ENCODE data around the gene CWF19L2. TPM values are rescaled to one million over a fixed set of nuclear protein-coding genes. Genes with fewer than 3 reads are reported as not detected.

CWF19L2 gene
- total and polyA plus RNA-seq, 7 donors: 3.0 to 10.3 (median 8.1) TPM

DNA sequence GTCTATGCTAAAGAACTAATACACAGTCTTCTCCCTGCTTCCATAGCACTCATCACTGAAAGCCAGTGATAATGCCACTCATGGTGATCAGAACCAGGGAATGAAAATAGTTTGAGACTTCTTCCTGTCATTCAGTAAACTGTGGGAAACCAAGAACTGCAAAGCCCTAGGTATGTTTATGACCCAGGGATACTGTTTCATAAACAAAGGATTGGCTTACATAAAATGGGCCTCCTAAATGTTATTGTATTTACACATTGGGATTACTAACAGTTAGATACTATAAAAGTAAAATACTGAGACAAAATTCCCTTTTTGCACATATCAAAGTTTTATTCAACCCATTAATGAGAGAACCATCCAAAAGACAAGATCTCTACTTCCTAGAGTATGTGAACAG, 21.3 kb upstream of the CWF19L2 start:
- H3K9me3 ChIP-seq: no peaks in the 10 kb centered on the region
- H3K27ac ChIP-seq: no peak overlapping the region
- intact Hi-C loops (cut with DNase I): no loop called here
- H3K36me3 ChIP-seq (ENCODE audit: insufficient read depth in 1 of 2, low read depth in 1 of 2): no peaks in the 10 kb centered on the region
- H3K4me3 ChIP-seq: no peak overlapping the region
- H3K4me1 ChIP-seq: no peaks in the 10 kb centered on the region
- TF ChIP-seq, protein P1, sequence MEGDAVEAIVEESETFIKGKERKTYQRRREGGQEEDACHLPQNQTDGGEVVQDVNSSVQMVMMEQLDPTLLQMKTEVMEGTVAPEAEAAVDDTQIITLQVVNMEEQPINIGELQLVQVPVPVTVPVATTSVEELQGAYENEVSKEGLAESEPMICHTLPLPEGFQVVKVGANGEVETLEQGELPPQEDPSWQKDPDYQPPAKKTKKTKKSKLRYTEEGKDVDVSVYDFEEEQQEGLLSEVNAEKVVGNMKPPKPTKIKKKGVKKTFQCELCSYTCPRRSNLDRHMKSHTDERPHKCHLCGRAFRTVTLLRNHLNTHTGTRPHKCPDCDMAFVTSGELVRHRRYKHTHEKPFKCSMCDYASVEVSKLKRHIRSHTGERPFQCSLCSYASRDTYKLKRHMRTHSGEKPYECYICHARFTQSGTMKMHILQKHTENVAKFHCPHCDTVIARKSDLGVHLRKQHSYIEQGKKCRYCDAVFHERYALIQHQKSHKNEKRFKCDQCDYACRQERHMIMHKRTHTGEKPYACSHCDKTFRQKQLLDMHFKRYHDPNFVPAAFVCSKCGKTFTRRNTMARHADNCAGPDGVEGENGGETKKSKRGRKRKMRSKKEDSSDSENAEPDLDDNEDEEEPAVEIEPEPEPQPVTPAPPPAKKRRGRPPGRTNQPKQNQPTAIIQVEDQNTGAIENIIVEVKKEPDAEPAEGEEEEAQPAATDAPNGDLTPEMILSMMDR (IDR thresholded peaks at IDR 0.05): no peak
- H3K27me3 ChIP-seq (ENCODE audit: insufficient read depth in 3 of 3, low read length in 2 of 3): peaks cover 0 to 9% (median 3%) of the 10 kb centered on the region in 3 donors
- DNase-seq (no peak), ATAC-seq (no peak)

DNA sequence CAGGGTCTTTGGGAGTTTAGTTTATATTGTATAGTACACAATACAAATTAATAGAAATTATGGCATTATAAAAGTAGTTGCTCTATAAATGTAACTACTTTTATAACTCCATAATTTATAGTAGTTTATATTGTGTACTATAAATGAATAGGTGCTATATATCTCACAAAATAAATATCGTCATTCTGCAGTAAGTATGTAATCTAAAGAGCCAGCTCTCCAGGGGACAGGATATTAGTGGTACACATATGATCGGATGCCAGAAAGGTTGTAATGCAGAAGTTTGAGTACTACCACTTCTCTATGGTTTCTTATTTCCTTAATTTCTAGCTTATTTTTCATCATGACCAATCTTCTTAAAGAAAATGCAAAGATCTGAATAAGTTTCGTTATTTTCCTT, 20.2 kb upstream of the CWF19L2 start:
- Histone ChIP-seq H3K27ac (no peak overlapping the region), H3K4me1 (no peaks in the 10 kb centered on the region), H3K36me3 (ENCODE audit: insufficient read depth in 1 of 2, low read depth in 1 of 2) (no peaks in the 10 kb centered on the region), H3K9me3 (no peaks in the 10 kb centered on the region), H3K4me3 (no peak overlapping the region), H3K27me3 (ENCODE audit: insufficient read depth in 3 of 3, low read length in 2 of 3) (peaks cover 0 to 9% (median 3%) of the 10 kb centered on the region in 3 donors)
- intact Hi-C loops (cut with DNase I): no loop called here
- 79 to 86% (median 79%) methylated on average over 3 of the region's 3 CpGs for WGBS, 3 donors
- DNase-seq (no peak), ATAC-seq (no peak)
- TF ChIP-seq, protein P1 (IDR thresholded peaks at IDR 0.05): no peak

DNA sequence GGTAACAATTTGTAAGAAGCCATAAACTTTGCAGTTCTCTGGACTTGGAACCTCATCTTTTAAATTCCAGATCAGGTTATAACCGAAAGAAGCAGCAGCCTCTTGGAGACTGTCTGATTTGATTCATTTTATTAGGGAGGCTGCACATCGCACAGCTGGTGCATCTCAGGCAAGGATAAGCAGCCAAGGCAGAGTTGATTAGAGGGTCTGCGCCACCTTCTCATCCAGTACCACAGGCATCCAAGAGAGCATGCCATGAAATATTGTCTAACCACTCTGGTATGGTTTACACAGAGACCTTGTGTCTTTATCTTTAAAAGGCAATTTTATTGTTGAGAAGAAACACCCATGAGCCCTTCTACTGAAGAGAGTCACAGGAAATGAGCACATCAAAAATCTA, 16.2 kb upstream of the CWF19L2 start:
- intact Hi-C loops (cut with DNase I): no loop called here
- DNase-seq (no peak), ATAC-seq (no peak)
- 77 to 80% (median 79%) methylated on average over 3 of the region's 3 CpGs for WGBS, 3 donors
- no peaks in the 10 kb centered on the region for H3K9me3 ChIP-seq
- no peaks in the 10 kb centered on the region for H3K4me1 ChIP-seq
- H3K27me3 ChIP-seq (ENCODE audit: insufficient read depth in 3 of 3, low read length in 2 of 3): peaks cover 0 to 9% (median 3%) of the 10 kb centered on the region in 3 donors
- no peaks in the 10 kb centered on the region for H3K36me3 ChIP-seq (ENCODE audit: insufficient read depth in 1 of 2, low read depth in 1 of 2)
- H3K27ac ChIP-seq: no peak overlapping the region
- H3K4me3 ChIP-seq: no peak overlapping the region
- TF ChIP-seq, protein P1 (IDR thresholded peaks at IDR 0.05): no peak

DNA sequence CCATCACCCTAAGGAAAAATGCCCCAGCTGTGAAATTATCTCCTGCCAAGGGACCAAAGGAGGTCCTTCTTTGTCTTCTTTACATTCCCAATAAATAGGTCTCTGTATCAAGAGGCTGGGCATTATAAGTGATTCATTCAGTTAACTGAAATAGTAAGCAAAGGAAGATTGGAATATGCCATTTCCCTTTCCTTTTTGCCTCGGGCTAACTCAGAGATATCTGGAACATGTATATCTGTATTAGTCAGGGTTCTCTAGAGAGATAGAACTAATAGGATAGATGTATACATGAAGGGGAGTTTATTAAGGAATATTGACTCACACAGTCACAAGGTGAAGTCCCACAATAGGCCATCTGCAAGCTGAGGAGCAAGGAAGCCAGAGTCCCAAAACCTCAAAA, 15.3 kb upstream of the CWF19L2 start:
- H3K27ac ChIP-seq: no peak overlapping the region
- no peaks in the 10 kb centered on the region for H3K4me1 ChIP-seq
- intact Hi-C loops (cut with DNase I): no loop called here
- H3K9me3 ChIP-seq: no peaks in the 10 kb centered on the region
- TF ChIP-seq, protein P1 (IDR thresholded peaks at IDR 0.05): no peak
- DNase-seq: no peak
- 48 to 50% (median 49%) methylated on average over 1 of the region's 1 CpG for WGBS, 3 donors
- no peaks in the 10 kb centered on the region for H3K36me3 ChIP-seq (ENCODE audit: insufficient read depth in 1 of 2, low read depth in 1 of 2)
- ATAC-seq: no peak
- H3K27me3 ChIP-seq (ENCODE audit: insufficient read depth in 3 of 3, low read length in 2 of 3): peaks cover 0 to 9% (median 3%) of the 10 kb centered on the region in 3 donors
- no peak overlapping the region for H3K4me3 ChIP-seq

DNA sequence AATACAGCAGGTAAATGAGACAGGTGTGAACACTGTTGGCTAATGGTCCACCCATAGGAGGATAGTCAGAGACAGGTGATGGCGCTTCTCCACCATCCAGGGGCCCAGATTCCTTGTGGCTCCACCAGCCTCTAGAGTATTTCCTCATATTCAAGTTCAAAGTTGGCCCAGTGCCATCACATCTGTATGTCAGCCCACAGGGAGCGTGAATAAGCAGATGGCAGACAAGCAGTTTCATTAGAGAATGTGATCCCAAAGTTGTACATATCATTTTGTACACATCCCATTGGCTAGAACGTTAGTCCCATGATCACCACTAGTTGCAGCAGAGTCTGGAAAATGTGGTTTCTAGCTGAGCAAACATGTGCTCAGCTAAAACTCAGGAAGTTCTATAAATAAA, 11.0 kb upstream of the CWF19L2 start:
- Histone ChIP-seq H3K27ac (no peak overlapping the region), H3K4me3 (no peak overlapping the region), H3K27me3 (ENCODE audit: insufficient read depth in 3 of 3, low read length in 2 of 3) (peaks cover 0 to 3% (median 0%) of the 10 kb centered on the region in 3 donors), H3K4me1 (no peaks in the 10 kb centered on the region), H3K36me3 (ENCODE audit: insufficient read depth in 1 of 2, low read depth in 1 of 2) (no peaks in the 10 kb centered on the region), H3K9me3 (no peaks in the 10 kb centered on the region)
- TF ChIP-seq, protein P1 (IDR thresholded peaks at IDR 0.05): no peak
- 29 to 44% (median 37%) methylated on average over 3 of the region's 3 CpGs for whole genome bisulfite sequencing, 3 donors
- ATAC-seq (no peak), DNase-seq (no peak)
- intact Hi-C loops (cut with DNase I): no loop called here

All from psoas muscle (tissue), 8 donors.